GM12891 (cell line): Measurements from ENCODE around the gene LRP1B.

ENCODE experiments used
- PAX5 ChIP-seq: IDR thresholded peaks from 2 replicates; pipeline ENCODE4 v1.6.1; 2011; ENCODE audit warnings: low read length, moderate library complexity, mild to moderate bottlenecking; ENCODE audit not compliant: insufficient read depth, severe bottlenecking
- POLR2A ChIP-seq: IDR thresholded peaks from 2 replicates; pipeline ENCODE4 v1.6.1; 2011; ENCODE audit warnings: low read depth, low read length, control low read depth
- POLR2AphosphoS5 ChIP-seq: IDR thresholded peaks from 2 replicates; pipeline ENCODE4 v1.6.1; 2011; ENCODE audit warnings: low read depth, low read length, control low read depth
- TAF1 ChIP-seq: IDR thresholded peaks from 2 replicates; pipeline ENCODE4 v1.6.1; 2011; ENCODE audit warnings: low read depth, low read length, control low read depth

GRCh38 chr2:141323571-141323970 is 807.2 kb downstream of the LRP1B start:
- TF ChIP-seq POLR2A: no peak
- no peak for TF ChIP-seq POLR2AphosphoS5
- no peak for TF ChIP-seq TAF1
- no peak for TF ChIP-seq PAX5
